Liver (tissue), 3 donors: ENCODE measurements around the gene BOD1L1.

Experiments
- CTCF ChIP-seq: fragments of 150-350 bp; IDR thresholded peaks from 2 replicates; pipeline ENCODE4 v1.5.1; 2017; ENCODE audit warnings: improper control_type of control experiment, low read depth, low read length; ENCODE audit not compliant: missing input control
- EGR1 ChIP-seq, 2 donors: IDR thresholded peaks; 2 replicates each; pipeline ENCODE4 v1.6.1; 2016 to 2018; ENCODE audit warnings: antibody characterized with exemption in 2 of 2, low read depth in 2 of 2
- FOXA2 ChIP-seq: IDR thresholded peaks from 2 replicates; pipeline ENCODE4 v1.6.1; 2016; ENCODE audit warnings: antibody characterized with exemption
- MAX ChIP-seq: IDR thresholded peaks from 2 replicates; pipeline ENCODE4 v1.6.1; 2016; ENCODE audit warnings: antibody characterized with exemption
- REST ChIP-seq: IDR thresholded peaks from 2 replicates; pipeline ENCODE4 v1.6.1; 2016; ENCODE audit warnings: antibody characterized with exemption, mild to moderate bottlenecking
- SP1 ChIP-seq: IDR thresholded peaks from 2 replicates; pipeline ENCODE4 v1.6.1; 2018; ENCODE audit warnings: antibody characterized with exemption, mild to moderate bottlenecking
- YY1 ChIP-seq: IDR thresholded peaks from 2 replicates; pipeline ENCODE4 v1.6.1; 2016; ENCODE audit warnings: antibody characterized with exemption, mild to moderate bottlenecking
- ZBTB33 ChIP-seq: IDR thresholded peaks from 2 replicates; pipeline ENCODE4 v1.6.1; 2016; ENCODE audit warnings: antibody characterized with exemption
- donor health status: healthy.
- donor health status: healthy.

DNA sequence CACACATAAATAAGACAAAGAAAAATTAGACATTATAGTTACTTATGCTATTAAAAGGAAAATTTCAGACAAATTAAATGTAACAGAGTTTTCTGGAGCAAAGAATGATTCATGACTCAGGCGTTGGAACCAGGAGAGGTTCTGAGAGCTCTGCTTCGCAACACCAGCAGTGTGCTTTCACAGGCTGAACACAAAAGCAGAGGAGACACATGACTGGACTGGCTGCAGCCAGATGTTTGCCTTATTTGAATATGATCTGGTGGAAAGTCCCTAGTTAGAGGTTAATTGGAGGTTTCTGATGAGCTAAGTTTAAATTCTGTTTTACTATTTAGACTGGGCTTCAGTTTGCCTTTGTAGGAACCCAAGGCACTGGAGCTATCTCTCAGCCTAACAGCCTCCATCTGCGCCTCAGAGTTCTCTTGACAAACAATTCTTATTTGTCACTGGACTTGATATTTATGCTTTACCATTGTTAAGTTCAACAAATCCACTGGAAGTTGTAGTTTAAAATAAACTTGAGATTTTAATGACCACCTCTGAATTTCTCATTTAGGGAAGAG is 16.2 kb downstream of the BOD1L1 start:
- TF ChIP-seq SP1 (no peak), CTCF (no peak), MAX (no peak), YY1 (no peak), REST (no peak), FOXA2 (no peak), ZBTB33 (no peak), EGR1 (IDR thresholded peaks at IDR 0.05; ENCODE audit: low read depth in 2 of 2) (no peak)
